GM23248 (cell line): ENCODE measurements around the gene USP48. TPM values are rescaled to one million over a fixed set of nuclear protein-coding genes. Genes with fewer than 3 reads are reported as not detected.

Source experiments
- DNase-seq: peaks from one replicate; pipeline ENCODE4 v3.0.0-alpha.2; 2015
- H2AFZ ChIP-seq: fragments of 200-600 bp; sonication (generic); 2 replicates; pipeline ENCODE4 v1.6.1; 2016; ENCODE audit warnings: antibody characterized with exemption
- H3F3A ChIP-seq: fragments of 200-600 bp; sonication (generic); 2 replicates; pipeline ENCODE4 v1.6.1; 2016; ENCODE audit warnings: mild to moderate bottlenecking, antibody characterized with exemption, mixed run types; ENCODE audit not compliant: insufficient read depth
- H3K27ac ChIP-seq: fragments of 200-600 bp; sonication (generic); 2 replicates; pipeline ENCODE4 v1.5.1; 2016; ENCODE audit warnings: mild to moderate bottlenecking
- H3K27me3 ChIP-seq: fragments of 200-600 bp; sonication (generic); replicated peaks from 2 replicates; pipeline ENCODE4 v1.6.1; 2016; ENCODE audit warnings: mild to moderate bottlenecking; ENCODE audit not compliant: insufficient read depth
- H3K36me3 ChIP-seq: fragments of 200-600 bp; sonication (generic); 2 replicates; pipeline ENCODE4 v1.6.1; 2016; ENCODE audit warnings: low read depth, mild to moderate bottlenecking
- H3K4me1 ChIP-seq: fragments of 200-600 bp; sonication (generic); 2 replicates; pipeline ENCODE4 v1.6.1; 2016; ENCODE audit warnings: mild to moderate bottlenecking; ENCODE audit not compliant: insufficient read depth
- H3K4me2 ChIP-seq: fragments of 200-600 bp; sonication (generic); one replicate; pipeline ENCODE4 v1.6.1; 2016; ENCODE audit warnings: mild to moderate bottlenecking; ENCODE audit not compliant: unreplicated experiment
- H3K4me3 ChIP-seq: fragments of 200-600 bp; sonication (generic); 2 replicates; pipeline ENCODE4 v1.5.1; 2016; ENCODE audit warnings: mild to moderate bottlenecking
- H3K79me2 ChIP-seq: fragments of 200-600 bp; sonication (generic); 2 replicates; pipeline ENCODE4 v1.6.1; 2016; ENCODE audit warnings: mild to moderate bottlenecking; ENCODE audit not compliant: insufficient read depth
- H3K9ac ChIP-seq: fragments of 200-600 bp; sonication (generic); 2 replicates; pipeline ENCODE4 v1.6.1; 2016; ENCODE audit warnings: mild to moderate bottlenecking
- H3K9me2 ChIP-seq: fragments of 200-600 bp; sonication (generic); 2 replicates; pipeline ENCODE4 v1.6.1; 2016; ENCODE audit warnings: mixed run types, mild to moderate bottlenecking, moderate library complexity; ENCODE audit not compliant: insufficient read depth
- H3K9me3 ChIP-seq: fragments of 200-600 bp; sonication (generic); one replicate; pipeline ENCODE4 v1.6.1; 2017; ENCODE audit warnings: low read depth
- H4K20me1 ChIP-seq: fragments of 200-600 bp; sonication (generic); 2 replicates; pipeline ENCODE4 v1.6.0; 2016; ENCODE audit not compliant: insufficient read depth
- EZH2 ChIP-seq: fragments of 200-600 bp; sonication (generic); IDR thresholded peaks from 2 replicates; pipeline ENCODE4 v1.6.1; 2018; ENCODE audit warnings: antibody characterized with exemption, mild to moderate bottlenecking; ENCODE audit not compliant: insufficient read depth, poor library complexity, severe bottlenecking
- EZH2phosphoT487 ChIP-seq: fragments of 200-600 bp; sonication (generic); IDR thresholded peaks from 2 replicates; pipeline ENCODE4 v1.6.1; 2018; ENCODE audit warnings: antibody characterized with exemption, moderate library complexity, mild to moderate bottlenecking, low read depth; ENCODE audit not compliant: insufficient read depth
- WGBS, 2 experiments: methylation state at CpG; one replicate each; pipeline ENCODE4 v1.1.6; 2015 to 2017; ENCODE audit warnings: low lambda C conversion rate in 2 of 2, low coverage in 1 of 2; ENCODE audit errors: missing lambda C conversion rate in 2 of 2; 5-methylcytosine and 5-hydroxymethylcytosine counted together
- in situ Hi-C: fragments of 300-500 bp; cut with MboI; formaldehyde crosslinking; loops from 2 replicates; pipeline ENCODE4 v1.15.0; 2020
- polyA plus RNA-seq: library from polyadenylated mRNA; unstranded; fragments of >200 nt; fragmentation: Nextera tagmentation; extraction: Ambion mirVana; gene quantifications from 2 replicates; pipeline ENCODE4 v1.2.1, GENCODE V29; 2016
- total RNA-seq: library from RNA; depleted of rRNA; stranded (reverse); fragments of >200 nt; shearing (Covaris generic); gene quantifications from 2 replicates; pipeline ENCODE4 v1.2.3, GENCODE V29; 2014

Gene USP48
- total and polyA plus RNA-seq, 2 experiments from 2014 or later, result 34.3 to 60.4 TPM

- H3K9me2 ChIP-seq, result no peaks in the 10 kb centered on the region
- no peaks in the 10 kb centered on the region for H3K27me3 ChIP-seq
- no peak overlapping the region for H3K4me3 ChIP-seq
- in situ Hi-C loops, result no loop called here
- no peak overlapping the region for H3K27ac ChIP-seq
- H4K20me1 ChIP-seq, result no peaks in the 10 kb centered on the region
- peaks cover 20% of the 10 kb centered on the region for H3K79me2 ChIP-seq
- no peak overlapping the region for H3K9ac ChIP-seq
- peaks cover 22% of the 10 kb centered on the region for H3K4me1 ChIP-seq
- no peak for DNase-seq
- peaks cover 28% of the 10 kb centered on the region for H3K36me3 ChIP-seq
- H3F3A ChIP-seq, result peaks cover 38% of the 10 kb centered on the region
- no peaks in the 10 kb centered on the region for H3K9me3 ChIP-seq
- H2AFZ ChIP-seq, result no peak overlapping the region
- no peak overlapping the region for H3K4me2 ChIP-seq
- TF ChIP-seq EZH2phosphoT487 (no peak), EZH2 (no peak)
- 96 to 97% methylated on average over 6 of the region's 6 CpGs for WGBS, 2 experiments
These were observed 81.5 kb downstream of the USP48 start for GRCh38 chr1:21701401-21701800.

GRCh38 chr1:21700094-21700493 lies 82.9 kb downstream of the USP48 start:
- H2AFZ ChIP-seq, result no peak overlapping the region
- no peaks in the 10 kb centered on the region for H4K20me1 ChIP-seq
- H3K27me3 ChIP-seq, result no peaks in the 10 kb centered on the region
- in situ Hi-C loops, result no loop called here
- no peak overlapping the region for H3K9ac ChIP-seq
- no peak overlapping the region for H3K4me2 ChIP-seq
- no peaks in the 10 kb centered on the region for H3K9me3 ChIP-seq
- H3K27ac ChIP-seq, result no peak overlapping the region
- peaks cover 21% of the 10 kb centered on the region for H3K4me1 ChIP-seq
- WGBS, 2 experiments, result 97 to 98% methylated on average over 4 of the region's 4 CpGs
- no peak for TF ChIP-seq EZH2
- TF ChIP-seq EZH2phosphoT487, result no peak
- peaks cover 20% of the 10 kb centered on the region for H3K79me2 ChIP-seq
- peaks cover 36% of the 10 kb centered on the region for H3F3A ChIP-seq
- H3K36me3 ChIP-seq, result peaks cover 32% of the 10 kb centered on the region
- no peaks in the 10 kb centered on the region for H3K9me2 ChIP-seq
- DNase-seq, result no peak
- H3K4me3 ChIP-seq, result no peak overlapping the region

- no peak overlapping the region for H3K4me2 ChIP-seq
- peaks cover 20% of the 10 kb centered on the region for H3K79me2 ChIP-seq
- no peaks in the 10 kb centered on the region for H4K20me1 ChIP-seq
- peaks cover 6% of the 10 kb centered on the region; the same call in 1 of the 2 replicates for H3F3A ChIP-seq
- no peaks in the 10 kb centered on the region; the same call in 1 of the 2 replicates for H3K4me1 ChIP-seq
- in situ Hi-C loops, result no loop called here
- no peaks in the 10 kb centered on the region for H3K27me3 ChIP-seq
- no peak overlapping the region for H2AFZ ChIP-seq
- no peak overlapping the region for H3K27ac ChIP-seq
- peaks cover 44% of the 10 kb centered on the region for H3K36me3 ChIP-seq
- TF ChIP-seq EZH2 (no peak), EZH2phosphoT487 (no peak)
- no peak for DNase-seq
- no peaks in the 10 kb centered on the region for H3K9me2 ChIP-seq
- H3K9ac ChIP-seq, result no peak overlapping the region
- 89 to 94% methylated on average over 6 of the region's 6 CpGs for WGBS, 2 experiments
- no peak overlapping the region for H3K4me3 ChIP-seq
- H3K9me3 ChIP-seq, result no peaks in the 10 kb centered on the region
These were observed 86.0 kb downstream of the USP48 start for GRCh38 chr1:21696931-21697330.

- no peak overlapping the region for H3K27ac ChIP-seq
- no peak overlapping the region for H2AFZ ChIP-seq
- no peaks in the 10 kb centered on the region for H4K20me1 ChIP-seq
- H3K9ac ChIP-seq, result no peak overlapping the region
- no peaks in the 10 kb centered on the region for H3K9me3 ChIP-seq
- TF ChIP-seq EZH2phosphoT487 (no peak), EZH2 (no peak)
- peaks cover 12% of the 10 kb centered on the region for H3K79me2 ChIP-seq
- H3K4me2 ChIP-seq, result no peak overlapping the region
- H3F3A ChIP-seq, result no peaks in the 10 kb centered on the region
- peak; percentile 15 for DNase-seq
- peaks cover 49% of the 10 kb centered on the region for H3K36me3 ChIP-seq
- in situ Hi-C loops, result no loop called here
- H3K9me2 ChIP-seq, result no peaks in the 10 kb centered on the region
- no peak overlapping the region for H3K4me3 ChIP-seq
- no peaks in the 10 kb centered on the region; the same call in 1 of the 2 replicates for H3K4me1 ChIP-seq
- H3K27me3 ChIP-seq, result no peaks in the 10 kb centered on the region
These were observed 89.2 kb downstream of the USP48 start for GRCh38 chr1:21693732-21694131.

GRCh38 chr1:21691739-21692138 lies 91.2 kb downstream of the USP48 start:
- no peak for DNase-seq
- Histone ChIP-seq H3K27me3 (no peaks in the 10 kb centered on the region), H4K20me1 (no peaks in the 10 kb centered on the region), H3K9me3 (no peaks in the 10 kb centered on the region), H3K36me3 (peaks cover 61% of the 10 kb centered on the region), H3K9me2 (no peaks in the 10 kb centered on the region), H3K79me2 (no peaks in the 10 kb centered on the region), H3K4me3 (no peak overlapping the region), H3K27ac (no peak overlapping the region), H3K9ac (no peak overlapping the region), H3K4me1 (no peaks in the 10 kb centered on the region; the same call in 1 of the 2 replicates), H2AFZ (no peak overlapping the region), H3F3A (no peaks in the 10 kb centered on the region), H3K4me2 (no peak overlapping the region)
- 71 to 72% methylated on average over 3 of the region's 3 CpGs for WGBS, 2 experiments
- in situ Hi-C loops, result no loop called here
- no peak for TF ChIP-seq EZH2phosphoT487
- no peak for TF ChIP-seq EZH2
